Islet of Langerhans (tissue), 1 donor: Measurements from ENCODE around the gene ZNF208.

Source experiments
- FAIRE-seq: peaks from one replicate; lab custom pipeline; 2011; peaks lifted over from hg19 to GRCh38; lab: Jason Lieb, UNC

ZNF208 gene

GRCh38 chr19:21883516-21883915, 127.2 kb downstream of the ZNF208 start:
- no peak for FAIRE-seq
